Measurements from ENCODE around the gene IPO4. TPM values are rescaled to one million over a fixed set of nuclear protein-coding genes. Genes with fewer than 3 reads are reported as not detected.
A peak's percentile ranks its signal among the peaks of the same experiment; 100 is the strongest.

IPO4 gene
- total and polyA plus RNA-seq, 9 of the 15 experiments (the other 6 are each of a cell fraction or from before 2014, with no cell fraction given), result 7.3 to 122 (median 31.8) TPM

DNA sequence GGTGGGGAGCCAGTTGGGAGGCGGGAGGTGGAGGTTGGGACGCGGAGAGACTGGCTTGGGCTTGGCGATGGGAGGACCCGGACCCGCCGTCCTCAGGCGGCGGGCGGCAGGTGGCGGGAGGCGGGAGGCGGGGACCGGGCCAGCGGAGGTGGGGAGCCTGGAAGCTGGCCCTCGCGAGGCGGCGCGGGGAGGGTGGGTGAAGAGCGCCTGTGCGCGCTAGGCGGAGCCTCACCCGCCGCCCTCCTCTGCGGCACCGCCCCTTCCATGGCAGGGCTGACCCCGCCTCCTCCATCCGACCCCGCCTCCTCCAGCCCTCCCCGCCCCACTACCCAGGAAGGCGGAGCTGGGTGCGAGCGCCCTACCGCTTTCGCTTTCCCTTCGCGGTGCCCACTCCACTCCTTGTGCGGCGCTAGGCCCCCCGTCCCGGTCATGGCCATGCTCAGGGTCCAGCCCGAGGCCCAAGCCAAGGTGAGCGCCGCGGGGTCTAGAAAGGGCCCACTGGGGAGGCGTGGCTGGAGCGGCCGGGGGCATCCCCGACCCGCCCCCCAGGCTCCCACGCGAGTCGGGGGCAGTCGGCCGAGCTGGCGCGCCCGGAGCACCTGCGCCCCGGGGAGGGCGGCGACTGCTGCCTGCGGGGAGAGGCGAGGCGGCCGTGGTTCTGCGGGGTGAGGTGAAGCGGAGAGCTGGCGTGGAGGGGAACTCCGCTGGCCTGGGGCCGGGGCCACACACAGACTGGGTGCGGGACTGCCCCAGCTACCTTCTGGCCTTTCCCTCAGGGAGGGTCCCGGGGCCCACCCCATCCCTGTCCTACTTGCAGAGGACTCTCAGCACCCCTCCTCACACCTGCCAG lies 52.6 kb downstream of the IPO4 start, which contains the start of gene PSME1 (continued):
- TF ChIP-seq POLR2B (IDR thresholded peaks at IDR 0.05; ENCODE audit: low read depth, partially characterized antibody) (no peak), TAF7 (tag; IDR thresholded peaks at IDR 0.05) (no peak), RBFOX2 (IDR thresholded peaks at IDR 0.05; ENCODE audit: low read depth, low read length) (peak; percentile 76), HNRNPL (IDR thresholded peaks at IDR 0.05; ENCODE audit: low read depth, low read length) (0 out of 2 replicates have a peak, but pooled peaks have one; percentile 53), MEIS2 (IDR thresholded peaks at IDR 0.05; ENCODE audit: partially characterized antibody) (no peak), ZNF644 (tag; IDR thresholded peaks at IDR 0.05; ENCODE audit: low read depth) (no peak), TCF7L2 (IDR thresholded peaks at IDR 0.05; ENCODE audit: low read depth, low read length) (no peak), FOXK1 (CRISPR knock-in tag; IDR thresholded peaks at IDR 0.05; ENCODE audit: borderline replicate concordance) (no peak), U2AF2 (optimal IDR thresholded peaks at IDR 0.05; ENCODE audit: low read depth, low read length) (no peak), WHSC1 (IDR thresholded peaks at IDR 0.05; ENCODE audit: low read length) (no peak), ARHGAP35 (IDR thresholded peaks at IDR 0.05; ENCODE audit: partially characterized antibody) (no peak), SMARCA5 (IDR thresholded peaks at IDR 0.05) (no peak), MTA3 (IDR thresholded peaks at IDR 0.05; ENCODE audit: borderline replicate concordance) (0 out of 2 replicates have a peak, but pooled peaks have one; percentile 53), RBM14 (IDR thresholded peaks at IDR 0.05; ENCODE audit: borderline replicate concordance, insufficient read depth, low read depth, low read length) (no peak), HDAC1 (IDR thresholded peaks at IDR 0.05) (peak in 1 of 2 experiments; percentile 41; a peak in 2 of 4 replicates), MBD2 (IDR thresholded peaks at IDR 0.05; ENCODE audit: borderline replicate concordance, low read depth) (no peak), ZNF695 (CRISPR knock-in tag; IDR thresholded peaks at IDR 0.05) (no peak), SRF (CRISPR knock-in tag; IDR thresholded peaks at IDR 0.05) (peak in 1 of 2 experiments; percentile 62; a peak in 1 of 4 replicates), EGR1 (conservative IDR thresholded peaks at IDR 0.05) (peak; percentile 39), SAP30 (IDR thresholded peaks at IDR 0.05; ENCODE audit: borderline replicate concordance, insufficient read depth, low read depth, low read length, poor library complexity, severe bottlenecking) (peak; percentile 33), SIX5 (IDR thresholded peaks at IDR 0.05; ENCODE audit: borderline replicate concordance in 1 of 2, insufficient read depth in 1 of 2, low read depth in 1 of 2, low read length in 2 of 2) (no peak)
- TF ChIP-seq, protein P1, sequence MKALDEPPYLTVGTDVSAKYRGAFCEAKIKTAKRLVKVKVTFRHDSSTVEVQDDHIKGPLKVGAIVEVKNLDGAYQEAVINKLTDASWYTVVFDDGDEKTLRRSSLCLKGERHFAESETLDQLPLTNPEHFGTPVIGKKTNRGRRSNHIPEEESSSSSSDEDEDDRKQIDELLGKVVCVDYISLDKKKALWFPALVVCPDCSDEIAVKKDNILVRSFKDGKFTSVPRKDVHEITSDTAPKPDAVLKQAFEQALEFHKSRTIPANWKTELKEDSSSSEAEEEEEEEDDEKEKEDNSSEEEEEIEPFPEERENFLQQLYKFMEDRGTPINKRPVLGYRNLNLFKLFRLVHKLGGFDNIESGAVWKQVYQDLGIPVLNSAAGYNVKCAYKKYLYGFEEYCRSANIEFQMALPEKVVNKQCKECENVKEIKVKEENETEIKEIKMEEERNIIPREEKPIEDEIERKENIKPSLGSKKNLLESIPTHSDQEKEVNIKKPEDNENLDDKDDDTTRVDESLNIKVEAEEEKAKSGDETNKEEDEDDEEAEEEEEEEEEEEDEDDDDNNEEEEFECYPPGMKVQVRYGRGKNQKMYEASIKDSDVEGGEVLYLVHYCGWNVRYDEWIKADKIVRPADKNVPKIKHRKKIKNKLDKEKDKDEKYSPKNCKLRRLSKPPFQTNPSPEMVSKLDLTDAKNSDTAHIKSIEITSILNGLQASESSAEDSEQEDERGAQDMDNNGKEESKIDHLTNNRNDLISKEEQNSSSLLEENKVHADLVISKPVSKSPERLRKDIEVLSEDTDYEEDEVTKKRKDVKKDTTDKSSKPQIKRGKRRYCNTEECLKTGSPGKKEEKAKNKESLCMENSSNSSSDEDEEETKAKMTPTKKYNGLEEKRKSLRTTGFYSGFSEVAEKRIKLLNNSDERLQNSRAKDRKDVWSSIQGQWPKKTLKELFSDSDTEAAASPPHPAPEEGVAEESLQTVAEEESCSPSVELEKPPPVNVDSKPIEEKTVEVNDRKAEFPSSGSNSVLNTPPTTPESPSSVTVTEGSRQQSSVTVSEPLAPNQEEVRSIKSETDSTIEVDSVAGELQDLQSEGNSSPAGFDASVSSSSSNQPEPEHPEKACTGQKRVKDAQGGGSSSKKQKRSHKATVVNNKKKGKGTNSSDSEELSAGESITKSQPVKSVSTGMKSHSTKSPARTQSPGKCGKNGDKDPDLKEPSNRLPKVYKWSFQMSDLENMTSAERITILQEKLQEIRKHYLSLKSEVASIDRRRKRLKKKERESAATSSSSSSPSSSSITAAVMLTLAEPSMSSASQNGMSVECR (CRISPR knock-in tag; IDR thresholded peaks at IDR 0.05), result peak; percentile 88
